ENCODE results near the gene MFNG.

GRCh38 chr22:37496651-37497050, 10.5 kb upstream of the MFNG start:
- TF ChIP-seq POLR2AphosphoS5 (IDR thresholded peaks at IDR 0.05; ENCODE audit: low read depth, low read length) = no peak
- no peak for TF ChIP-seq REST (IDR thresholded peaks at IDR 0.05; ENCODE audit: insufficient read depth in 1 of 2, low read depth in 2 of 2, low read length in 1 of 2)
- TF ChIP-seq, protein P1, sequence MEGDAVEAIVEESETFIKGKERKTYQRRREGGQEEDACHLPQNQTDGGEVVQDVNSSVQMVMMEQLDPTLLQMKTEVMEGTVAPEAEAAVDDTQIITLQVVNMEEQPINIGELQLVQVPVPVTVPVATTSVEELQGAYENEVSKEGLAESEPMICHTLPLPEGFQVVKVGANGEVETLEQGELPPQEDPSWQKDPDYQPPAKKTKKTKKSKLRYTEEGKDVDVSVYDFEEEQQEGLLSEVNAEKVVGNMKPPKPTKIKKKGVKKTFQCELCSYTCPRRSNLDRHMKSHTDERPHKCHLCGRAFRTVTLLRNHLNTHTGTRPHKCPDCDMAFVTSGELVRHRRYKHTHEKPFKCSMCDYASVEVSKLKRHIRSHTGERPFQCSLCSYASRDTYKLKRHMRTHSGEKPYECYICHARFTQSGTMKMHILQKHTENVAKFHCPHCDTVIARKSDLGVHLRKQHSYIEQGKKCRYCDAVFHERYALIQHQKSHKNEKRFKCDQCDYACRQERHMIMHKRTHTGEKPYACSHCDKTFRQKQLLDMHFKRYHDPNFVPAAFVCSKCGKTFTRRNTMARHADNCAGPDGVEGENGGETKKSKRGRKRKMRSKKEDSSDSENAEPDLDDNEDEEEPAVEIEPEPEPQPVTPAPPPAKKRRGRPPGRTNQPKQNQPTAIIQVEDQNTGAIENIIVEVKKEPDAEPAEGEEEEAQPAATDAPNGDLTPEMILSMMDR (IDR thresholded peaks at IDR 0.05) = no peak
- TF ChIP-seq TCF7L2 (IDR thresholded peaks at IDR 0.05; ENCODE audit: low read depth, low read length) = no peak
- no peak for TF ChIP-seq SIN3A (IDR thresholded peaks at IDR 0.05; ENCODE audit: borderline replicate concordance, insufficient read depth, low read depth, low read length)

Data from Panc1 (cell line).